HepG2 (cell line): Measurements from ENCODE around the gene CIAPIN1. TPM values are rescaled to one million over a fixed set of nuclear protein-coding genes. Genes with fewer than 3 reads are reported as not detected.

Experiments
- GATAD1 ChIP-seq: IDR thresholded peaks from 2 replicates; pipeline ENCODE4 v1.6.1; 2016; ENCODE audit warnings: missing genetic modification reagents, missing compliant biosample characterization
- GTF2F1 ChIP-seq: fragments of 150-350 bp; IDR thresholded peaks from 2 replicates; pipeline ENCODE4 v1.6.1; 2014; ENCODE audit warnings: low read length
- HOXA9 ChIP-seq: sonication (generic); formaldehyde crosslinking; IDR thresholded peaks from 2 replicates; pipeline ENCODE4 v1.8.1; 2022; ENCODE audit warnings: missing genetic modification reagents, mild to moderate bottlenecking, moderate library complexity, borderline replicate concordance
- MEIS1 ChIP-seq: sonication (generic); formaldehyde crosslinking; IDR thresholded peaks from 2 replicates; pipeline ENCODE4 v1.9.0; 2021; ENCODE audit warnings: mild to moderate bottlenecking, missing genetic modification reagents, moderate library complexity, borderline replicate concordance
- NR2F2 ChIP-seq: IDR thresholded peaks from 2 replicates; pipeline ENCODE4 v1.6.1; 2012; ENCODE audit warnings: low read depth, inconsistent platforms, borderline replicate concordance
- PCBP1 ChIP-seq: fragments of 200-400 bp; formaldehyde crosslinking; IDR thresholded peaks from 2 replicates; pipeline ENCODE4 v1.6.1; 2017; ENCODE audit warnings: mild to moderate bottlenecking, low read depth, low read length, borderline replicate concordance
- PPARG ChIP-seq: conservative IDR thresholded peaks from 2 replicates; pipeline ENCODE4 v1.6.1; 2016; ENCODE audit warnings: missing biosample characterization, missing genetic modification reagents
- TOE1 ChIP-seq: sonication (generic); formaldehyde crosslinking; IDR thresholded peaks from 2 replicates; pipeline ENCODE4 v1.4.0; 2020; ENCODE audit warnings: mild to moderate bottlenecking, missing genetic modification reagents
- ZEB1 ChIP-seq: IDR thresholded peaks from 2 replicates; pipeline ENCODE4 v1.6.1; 2012; ENCODE audit warnings: mild to moderate bottlenecking, low read depth, inconsistent platforms; ENCODE audit not compliant: insufficient replicate concordance
- ZNF225 ChIP-seq: sonication (generic); formaldehyde crosslinking; IDR thresholded peaks from 2 replicates; pipeline ENCODE4 v1.4.0; 2020; ENCODE audit warnings: mild to moderate bottlenecking, missing genetic modification reagents
- ZNF337 ChIP-seq: sonication (generic); formaldehyde crosslinking; IDR thresholded peaks from 2 replicates; pipeline ENCODE4 v1.5.1; 2020; ENCODE audit warnings: missing genetic modification reagents, low read depth, mild to moderate bottlenecking, borderline replicate concordance
- ZNF451 ChIP-seq: sonication (generic); formaldehyde crosslinking; IDR thresholded peaks from 2 replicates; pipeline ENCODE4 v1.5.0; 2020; ENCODE audit warnings: mild to moderate bottlenecking, missing genetic modification reagents
- polyA plus RNA-seq, 8 experiments: library from polyadenylated mRNA; depleted of rRNA in 3 of 8; stranded (reverse) in 7 of 8; unstranded in 1 of 8; fragments of >200 nt; fragmentation: Illumina TruSeq in 4 of 8; extraction: Trizol in 4 of 8; gene quantifications; 2 replicates each; pipeline versions ENCODE4 v1.2.1 to v1.2.3, GENCODE V29; 2011 to 2016; ENCODE audit warnings: low read depth in 4 of 8, missing spikeins in 1 of 8, mixed read lengths in 1 of 8; ENCODE audit not compliant: insufficient read depth in 1 of 8
- total RNA-seq, 5 experiments: library from RNA; depleted of rRNA; stranded (reverse); fragments of >200 nt; fragmentation: Illumina TruSeq; extraction: Trizol; gene quantifications; 2 replicates each; pipeline ENCODE4 v1.2.3, GENCODE V29; 2016; ENCODE audit warnings: low read depth in 1 of 5
- TF ChIP-seq, protein P1 (sequence below): sonication (generic); formaldehyde crosslinking; IDR thresholded peaks from 2 replicates; pipeline ENCODE4 v1.8.0; 2022; ENCODE audit warnings: missing genetic modification reagents, mild to moderate bottlenecking, borderline replicate concordance
- TF ChIP-seq, protein P2 (sequence below): sonication (generic); formaldehyde crosslinking; IDR thresholded peaks from 2 replicates; pipeline ENCODE4 v1.4.0; 2020; ENCODE audit warnings: missing genetic modification reagents
- TF ChIP-seq, protein P3 (sequence below): sonication (generic); formaldehyde crosslinking; conservative IDR thresholded peaks from 2 replicates; pipeline ENCODE4 v1.8.1; 2023; ENCODE audit warnings: missing genetic modification reagents
- TF ChIP-seq, protein P4 (sequence below): sonication (generic); formaldehyde crosslinking; IDR thresholded peaks from 2 replicates; pipeline ENCODE4 v1.4.0; 2020; ENCODE audit warnings: mild to moderate bottlenecking, missing genetic modification reagents
- TF ChIP-seq, protein P5 (sequence below): sonication (generic); formaldehyde crosslinking; IDR thresholded peaks from 2 replicates; pipeline ENCODE4 v1.5.1; 2020; ENCODE audit warnings: missing genetic modification reagents, mild to moderate bottlenecking, borderline replicate concordance
- TF ChIP-seq, protein P6 (sequence below): sonication (generic); formaldehyde crosslinking; IDR thresholded peaks from 2 replicates; pipeline ENCODE4; 2020; ENCODE audit warnings: missing genetic modification reagents, mild to moderate bottlenecking, borderline replicate concordance

CIAPIN1 gene
- total and polyA plus RNA-seq, 2 of the 13 experiments (the other 11 are each of a cell fraction or from before 2014, with no cell fraction given): 69.3 to 89.7 TPM

DNA sequence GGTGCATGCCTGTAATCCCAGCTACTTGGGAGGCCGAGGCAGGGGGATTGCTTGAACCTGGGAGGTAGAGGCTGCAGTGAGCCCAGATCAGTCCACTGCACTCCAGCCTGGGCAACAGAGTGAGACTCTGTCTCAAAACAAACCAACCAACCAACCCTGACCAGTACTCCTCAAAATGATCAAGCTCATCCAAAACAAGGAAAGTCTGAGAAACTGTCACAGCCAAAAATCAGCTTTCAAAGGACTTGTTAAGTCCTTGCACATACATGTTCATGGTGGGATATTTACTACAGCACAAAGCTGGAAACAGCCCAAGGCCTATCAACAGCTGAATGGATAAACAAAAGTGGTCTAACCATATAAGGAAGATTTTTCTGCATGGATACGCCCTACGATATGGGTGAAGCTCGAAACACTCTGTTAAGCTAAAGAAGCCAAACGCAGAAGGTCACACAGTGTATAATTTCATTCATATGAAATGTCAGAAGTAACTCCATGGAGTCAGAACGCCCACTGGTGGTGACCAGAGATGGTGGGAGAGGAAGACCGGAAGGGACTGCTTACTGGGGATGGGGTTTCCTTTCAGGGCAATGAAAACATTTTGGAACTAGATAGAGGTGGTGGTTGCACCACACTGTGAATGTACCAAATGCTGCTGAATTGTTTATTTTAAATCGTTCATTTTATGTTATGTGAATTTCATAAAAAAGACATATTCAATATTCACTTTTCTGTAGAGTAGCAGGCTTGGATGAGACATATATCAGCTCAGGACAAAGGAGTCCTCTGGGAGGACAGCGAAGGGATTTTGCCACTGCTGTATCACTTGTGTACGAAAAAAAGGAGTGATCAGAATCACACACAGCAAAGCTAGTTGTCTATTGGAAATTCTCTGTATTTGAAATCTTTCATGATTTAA lies 24.9 kb downstream of the CIAPIN1 start (continued):
- TF ChIP-seq, protein P1, sequence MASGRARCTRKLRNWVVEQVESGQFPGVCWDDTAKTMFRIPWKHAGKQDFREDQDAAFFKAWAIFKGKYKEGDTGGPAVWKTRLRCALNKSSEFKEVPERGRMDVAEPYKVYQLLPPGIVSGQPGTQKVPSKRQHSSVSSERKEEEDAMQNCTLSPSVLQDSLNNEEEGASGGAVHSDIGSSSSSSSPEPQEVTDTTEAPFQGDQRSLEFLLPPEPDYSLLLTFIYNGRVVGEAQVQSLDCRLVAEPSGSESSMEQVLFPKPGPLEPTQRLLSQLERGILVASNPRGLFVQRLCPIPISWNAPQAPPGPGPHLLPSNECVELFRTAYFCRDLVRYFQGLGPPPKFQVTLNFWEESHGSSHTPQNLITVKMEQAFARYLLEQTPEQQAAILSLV (CRISPR knock-in tag): no peak
- TF ChIP-seq, protein P2, sequence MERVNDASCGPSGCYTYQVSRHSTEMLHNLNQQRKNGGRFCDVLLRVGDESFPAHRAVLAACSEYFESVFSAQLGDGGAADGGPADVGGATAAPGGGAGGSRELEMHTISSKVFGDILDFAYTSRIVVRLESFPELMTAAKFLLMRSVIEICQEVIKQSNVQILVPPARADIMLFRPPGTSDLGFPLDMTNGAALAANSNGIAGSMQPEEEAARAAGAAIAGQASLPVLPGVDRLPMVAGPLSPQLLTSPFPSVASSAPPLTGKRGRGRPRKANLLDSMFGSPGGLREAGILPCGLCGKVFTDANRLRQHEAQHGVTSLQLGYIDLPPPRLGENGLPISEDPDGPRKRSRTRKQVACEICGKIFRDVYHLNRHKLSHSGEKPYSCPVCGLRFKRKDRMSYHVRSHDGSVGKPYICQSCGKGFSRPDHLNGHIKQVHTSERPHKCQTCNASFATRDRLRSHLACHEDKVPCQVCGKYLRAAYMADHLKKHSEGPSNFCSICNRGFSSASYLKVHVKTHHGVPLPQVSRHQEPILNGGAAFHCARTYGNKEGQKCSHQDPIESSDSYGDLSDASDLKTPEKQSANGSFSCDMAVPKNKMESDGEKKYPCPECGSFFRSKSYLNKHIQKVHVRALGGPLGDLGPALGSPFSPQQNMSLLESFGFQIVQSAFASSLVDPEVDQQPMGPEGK (CRISPR knock-in tag): no peak
- TF ChIP-seq GTF2F1: no peak
- no peak for TF ChIP-seq HOXA9 (CRISPR knock-in tag)
- no peak for TF ChIP-seq NR2F2
- TF ChIP-seq, protein P3, sequence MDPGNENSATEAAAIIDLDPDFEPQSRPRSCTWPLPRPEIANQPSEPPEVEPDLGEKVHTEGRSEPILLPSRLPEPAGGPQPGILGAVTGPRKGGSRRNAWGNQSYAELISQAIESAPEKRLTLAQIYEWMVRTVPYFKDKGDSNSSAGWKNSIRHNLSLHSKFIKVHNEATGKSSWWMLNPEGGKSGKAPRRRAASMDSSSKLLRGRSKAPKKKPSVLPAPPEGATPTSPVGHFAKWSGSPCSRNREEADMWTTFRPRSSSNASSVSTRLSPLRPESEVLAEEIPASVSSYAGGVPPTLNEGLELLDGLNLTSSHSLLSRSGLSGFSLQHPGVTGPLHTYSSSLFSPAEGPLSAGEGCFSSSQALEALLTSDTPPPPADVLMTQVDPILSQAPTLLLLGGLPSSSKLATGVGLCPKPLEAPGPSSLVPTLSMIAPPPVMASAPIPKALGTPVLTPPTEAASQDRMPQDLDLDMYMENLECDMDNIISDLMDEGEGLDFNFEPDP (CRISPR knock-in tag): no peak
- 0 out of 2 replicates have a peak, but pooled peaks have one; percentile 37 for TF ChIP-seq GATAD1 (CRISPR knock-in tag)
- TF ChIP-seq, protein P4, sequence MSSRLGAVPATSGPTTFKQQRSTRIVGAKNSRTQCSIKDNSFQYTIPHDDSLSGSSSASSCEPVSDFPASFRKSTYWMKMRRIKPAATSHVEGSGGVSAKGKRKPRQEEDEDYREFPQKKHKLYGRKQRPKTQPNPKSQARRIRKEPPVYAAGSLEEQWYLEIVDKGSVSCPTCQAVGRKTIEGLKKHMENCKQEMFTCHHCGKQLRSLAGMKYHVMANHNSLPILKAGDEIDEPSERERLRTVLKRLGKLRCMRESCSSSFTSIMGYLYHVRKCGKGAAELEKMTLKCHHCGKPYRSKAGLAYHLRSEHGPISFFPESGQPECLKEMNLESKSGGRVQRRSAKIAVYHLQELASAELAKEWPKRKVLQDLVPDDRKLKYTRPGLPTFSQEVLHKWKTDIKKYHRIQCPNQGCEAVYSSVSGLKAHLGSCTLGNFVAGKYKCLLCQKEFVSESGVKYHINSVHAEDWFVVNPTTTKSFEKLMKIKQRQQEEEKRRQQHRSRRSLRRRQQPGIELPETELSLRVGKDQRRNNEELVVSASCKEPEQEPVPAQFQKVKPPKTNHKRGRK (CRISPR knock-in tag): no peak
- no peak for TF ChIP-seq PPARG
- TF ChIP-seq TOE1 (CRISPR knock-in tag): no peak
- TF ChIP-seq ZNF451 (CRISPR knock-in tag): no peak
- no peak for TF ChIP-seq PCBP1
- TF ChIP-seq, protein P5, sequence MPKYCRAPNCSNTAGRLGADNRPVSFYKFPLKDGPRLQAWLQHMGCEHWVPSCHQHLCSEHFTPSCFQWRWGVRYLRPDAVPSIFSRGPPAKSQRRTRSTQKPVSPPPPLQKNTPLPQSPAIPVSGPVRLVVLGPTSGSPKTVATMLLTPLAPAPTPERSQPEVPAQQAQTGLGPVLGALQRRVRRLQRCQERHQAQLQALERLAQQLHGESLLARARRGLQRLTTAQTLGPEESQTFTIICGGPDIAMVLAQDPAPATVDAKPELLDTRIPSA: no peak
- no peak for TF ChIP-seq ZEB1
- TF ChIP-seq MEIS1 (CRISPR knock-in tag): no peak
- no peak for TF ChIP-seq ZNF337
- TF ChIP-seq, protein P6, sequence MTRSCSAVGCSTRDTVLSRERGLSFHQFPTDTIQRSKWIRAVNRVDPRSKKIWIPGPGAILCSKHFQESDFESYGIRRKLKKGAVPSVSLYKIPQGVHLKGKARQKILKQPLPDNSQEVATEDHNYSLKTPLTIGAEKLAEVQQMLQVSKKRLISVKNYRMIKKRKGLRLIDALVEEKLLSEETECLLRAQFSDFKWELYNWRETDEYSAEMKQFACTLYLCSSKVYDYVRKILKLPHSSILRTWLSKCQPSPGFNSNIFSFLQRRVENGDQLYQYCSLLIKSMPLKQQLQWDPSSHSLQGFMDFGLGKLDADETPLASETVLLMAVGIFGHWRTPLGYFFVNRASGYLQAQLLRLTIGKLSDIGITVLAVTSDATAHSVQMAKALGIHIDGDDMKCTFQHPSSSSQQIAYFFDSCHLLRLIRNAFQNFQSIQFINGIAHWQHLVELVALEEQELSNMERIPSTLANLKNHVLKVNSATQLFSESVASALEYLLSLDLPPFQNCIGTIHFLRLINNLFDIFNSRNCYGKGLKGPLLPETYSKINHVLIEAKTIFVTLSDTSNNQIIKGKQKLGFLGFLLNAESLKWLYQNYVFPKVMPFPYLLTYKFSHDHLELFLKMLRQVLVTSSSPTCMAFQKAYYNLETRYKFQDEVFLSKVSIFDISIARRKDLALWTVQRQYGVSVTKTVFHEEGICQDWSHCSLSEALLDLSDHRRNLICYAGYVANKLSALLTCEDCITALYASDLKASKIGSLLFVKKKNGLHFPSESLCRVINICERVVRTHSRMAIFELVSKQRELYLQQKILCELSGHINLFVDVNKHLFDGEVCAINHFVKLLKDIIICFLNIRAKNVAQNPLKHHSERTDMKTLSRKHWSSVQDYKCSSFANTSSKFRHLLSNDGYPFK: no peak
- no peak for TF ChIP-seq ZNF225
